MM.1S (cell line): Measurements from ENCODE around the gene TMEM150C.

Experiments
- EZH2 ChIP-seq: fragments of 300-600 bp; sonication (generic); optimal IDR thresholded peaks from 2 replicates; pipeline ENCODE3; 2017; ENCODE audit warnings: low read depth, mild to moderate bottlenecking, antibody characterized with exemption, low read length, mixed read lengths
- TF ChIP-seq, protein P1 (sequence below): fragments of 300-600 bp; sonication (generic); IDR thresholded peaks from 2 replicates; pipeline ENCODE4 v1.5.1; 2016; ENCODE audit warnings: antibody characterized with exemption, low read length, mixed read lengths

DNA sequence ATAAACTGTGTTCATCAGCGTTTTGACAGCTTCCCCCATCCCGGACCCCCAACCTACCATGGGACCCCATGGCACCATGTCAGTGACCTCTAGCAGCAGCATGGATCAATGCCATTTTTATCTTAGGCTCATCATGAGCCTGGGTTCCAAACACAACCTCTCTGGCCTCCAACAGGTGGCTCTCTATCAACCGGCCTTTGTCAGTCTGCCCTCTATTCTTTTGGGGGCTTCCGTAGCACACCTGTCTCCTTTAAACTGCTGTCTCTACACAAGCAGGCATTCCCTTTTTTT lies 721 bp upstream of the TMEM150C start:
- TF ChIP-seq, protein P1, sequence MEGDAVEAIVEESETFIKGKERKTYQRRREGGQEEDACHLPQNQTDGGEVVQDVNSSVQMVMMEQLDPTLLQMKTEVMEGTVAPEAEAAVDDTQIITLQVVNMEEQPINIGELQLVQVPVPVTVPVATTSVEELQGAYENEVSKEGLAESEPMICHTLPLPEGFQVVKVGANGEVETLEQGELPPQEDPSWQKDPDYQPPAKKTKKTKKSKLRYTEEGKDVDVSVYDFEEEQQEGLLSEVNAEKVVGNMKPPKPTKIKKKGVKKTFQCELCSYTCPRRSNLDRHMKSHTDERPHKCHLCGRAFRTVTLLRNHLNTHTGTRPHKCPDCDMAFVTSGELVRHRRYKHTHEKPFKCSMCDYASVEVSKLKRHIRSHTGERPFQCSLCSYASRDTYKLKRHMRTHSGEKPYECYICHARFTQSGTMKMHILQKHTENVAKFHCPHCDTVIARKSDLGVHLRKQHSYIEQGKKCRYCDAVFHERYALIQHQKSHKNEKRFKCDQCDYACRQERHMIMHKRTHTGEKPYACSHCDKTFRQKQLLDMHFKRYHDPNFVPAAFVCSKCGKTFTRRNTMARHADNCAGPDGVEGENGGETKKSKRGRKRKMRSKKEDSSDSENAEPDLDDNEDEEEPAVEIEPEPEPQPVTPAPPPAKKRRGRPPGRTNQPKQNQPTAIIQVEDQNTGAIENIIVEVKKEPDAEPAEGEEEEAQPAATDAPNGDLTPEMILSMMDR: no peak
- TF ChIP-seq EZH2: no peak
